ENCODE data around the gene ADARB2. TPM values are rescaled to one million over a fixed set of nuclear protein-coding genes. Genes with fewer than 3 reads are reported as not detected.

The ADARB2 gene
- total RNA-seq, 4 donors from 2014 or later: 2.3 to 3.7 (median 2.6) TPM

DNA sequence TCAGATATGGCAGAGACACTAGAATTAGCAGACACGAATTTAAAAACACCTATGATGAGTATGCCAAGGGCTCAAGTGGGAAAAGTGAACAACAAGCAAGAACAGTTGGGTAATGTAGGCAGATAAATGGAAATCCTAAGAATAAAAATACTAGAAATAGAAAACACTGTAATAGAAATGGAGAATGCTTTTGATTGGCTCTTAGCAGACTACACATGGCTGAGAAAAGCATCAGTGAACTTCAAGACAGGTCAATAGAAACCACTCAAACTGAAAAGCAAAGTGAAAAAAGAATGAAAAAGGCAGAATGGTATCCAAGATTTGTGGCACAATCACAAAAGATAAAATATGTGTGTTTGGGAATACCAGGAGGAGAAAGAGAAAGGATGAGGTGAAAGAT lies 598.8 kb downstream of the ADARB2 start:
- Histone ChIP-seq H3K4me1 (no peaks in the 10 kb centered on the region), H3K27me3 (no peaks in the 10 kb centered on the region), H3K36me3 (peaks cover 0 to 7% (median 0%) of the 10 kb centered on the region in 4 donors), H3K27ac (replicated peaks in 1 of 4) (no peak overlapping the region), H3K4me3 (no peak overlapping the region), H3K9me3 (peaks cover 0 to 9% (median 7%) of the 10 kb centered on the region in 4 donors)
- 77% methylated on average over 1 of the region's 1 CpG for WGBS
- DNase-seq (ENCODE audit: extremely low spot score): no peak
- intact Hi-C loops (cut with DNase I): no loop called here
- TF ChIP-seq POLR2A (IDR thresholded peaks at IDR 0.05; ENCODE audit: low read depth) (no peak), EP300 (IDR thresholded peaks at IDR 0.05) (no peak), POLR2AphosphoS5 (IDR thresholded peaks at IDR 0.05) (no peak), CTCF (IDR thresholded peaks at IDR 0.05) (no peak)

DNA sequence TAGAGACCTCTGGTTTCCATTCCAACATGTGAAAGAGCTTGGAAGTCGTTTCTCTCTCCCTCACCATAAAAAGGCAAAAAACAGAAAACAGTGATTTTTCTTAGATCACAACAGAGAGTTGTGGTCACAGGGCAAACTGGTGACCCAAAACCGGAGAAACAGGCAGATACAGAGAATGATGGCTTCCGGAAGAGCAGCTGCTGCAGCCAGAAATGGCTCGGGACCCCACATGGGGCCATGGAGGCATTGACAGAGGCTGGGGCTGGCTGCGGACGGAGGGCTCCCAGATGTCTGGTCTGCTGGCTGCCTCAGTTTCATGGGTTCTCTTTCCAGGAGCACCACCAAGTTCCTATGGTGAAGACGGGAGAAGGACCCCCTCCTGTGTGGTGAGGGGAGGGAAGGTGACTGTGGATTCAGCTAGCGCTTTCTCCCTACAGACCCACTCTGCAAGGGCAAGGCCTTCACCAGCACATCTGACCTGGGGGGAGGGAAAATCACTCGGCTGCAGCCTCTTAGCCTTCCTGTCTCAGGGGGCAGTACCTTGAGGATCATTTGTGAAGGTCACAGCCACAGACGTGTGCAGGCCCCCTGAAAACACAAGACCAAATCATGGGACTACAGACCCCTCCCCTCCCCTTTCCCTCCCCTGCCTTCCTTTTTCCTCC lies 599.7 kb downstream of the ADARB2 start:
- no peaks in the 10 kb centered on the region for H3K27me3 ChIP-seq
- H3K4me1 ChIP-seq: no peaks in the 10 kb centered on the region
- DNase-seq (ENCODE audit: extremely low spot score): peak; percentile 45
- WGBS: 90% methylated on average over 10 of the region's 10 CpGs
- H3K27ac ChIP-seq (replicated peaks in 1 of 4): no peak overlapping the region
- intact Hi-C loops (cut with DNase I): no loop called here
- H3K9me3 ChIP-seq: peaks cover 0 to 9% (median 7%) of the 10 kb centered on the region in 4 donors
- peaks cover 0 to 11% (median under 1%) of the 10 kb centered on the region in 4 donors for H3K36me3 ChIP-seq
- no peak for TF ChIP-seq CTCF (IDR thresholded peaks at IDR 0.05)
- no peak for TF ChIP-seq POLR2A (IDR thresholded peaks at IDR 0.05; ENCODE audit: low read depth)
- no peak for TF ChIP-seq EP300 (IDR thresholded peaks at IDR 0.05)
- no peak for TF ChIP-seq POLR2AphosphoS5 (IDR thresholded peaks at IDR 0.05)
- H3K4me3 ChIP-seq: no peak overlapping the region

- Histone ChIP-seq H3K4me3 (no peak overlapping the region), H3K27me3 (no peaks in the 10 kb centered on the region), H3K36me3 (peaks cover 0 to 25% (median 9%) of the 10 kb centered on the region in 4 donors), H3K4me1 (no peaks in the 10 kb centered on the region), H3K27ac (replicated peaks in 1 of 4) (no peak overlapping the region), H3K9me3 (peaks cover 0 to 9% (median 7%) of the 10 kb centered on the region in 4 donors)
- TF ChIP-seq CTCF (IDR thresholded peaks at IDR 0.05): no peak
- TF ChIP-seq POLR2A (IDR thresholded peaks at IDR 0.05; ENCODE audit: low read depth): no peak
- no peak for TF ChIP-seq EP300 (IDR thresholded peaks at IDR 0.05)
- TF ChIP-seq POLR2AphosphoS5 (IDR thresholded peaks at IDR 0.05): no peak
- DNase-seq (ENCODE audit: extremely low spot score): no peak
- intact Hi-C loops (cut with DNase I): no loop called here
These were observed 601.1 kb downstream of the ADARB2 start for GRCh38 chr10:1136268-1136667.

- WGBS: 56% methylated on average over 2 of the region's 2 CpGs
- Histone ChIP-seq H3K36me3 (peaks cover 17 to 46% (median 30%) of the 10 kb centered on the region in 4 donors), H3K4me1 (no peaks in the 10 kb centered on the region), H3K9me3 (peaks cover 0 to 7% (median 6%) of the 10 kb centered on the region in 4 donors), H3K27ac (replicated peaks in 1 of 4) (no peak overlapping the region), H3K4me3 (no peak overlapping the region), H3K27me3 (no peaks in the 10 kb centered on the region)
- TF ChIP-seq CTCF (IDR thresholded peaks at IDR 0.05): no peak
- no peak for TF ChIP-seq EP300 (IDR thresholded peaks at IDR 0.05)
- TF ChIP-seq POLR2A (IDR thresholded peaks at IDR 0.05; ENCODE audit: low read depth): no peak
- TF ChIP-seq POLR2AphosphoS5 (IDR thresholded peaks at IDR 0.05): no peak
- intact Hi-C loops (cut with DNase I): no loop called here
- peak; percentile 81 for DNase-seq (ENCODE audit: extremely low spot score)
These were observed 603.2 kb downstream of the ADARB2 start for GRCh38 chr10:1134156-1134555.

Data from esophagus muscularis mucosa (tissue), 4 donors.